Cardiac septum (tissue), 1 donor: Measurements from ENCODE around the gene DYRK2. TPM values are rescaled to one million over a fixed set of nuclear protein-coding genes. Genes with fewer than 3 reads are reported as not detected.

Experiments used
- DNase-seq: peaks from one replicate; pipeline ENCODE4 v3.0.0-alpha.2; 2020; ENCODE audit warnings: low spot score
- intact Hi-C: fragments of 100-400 bp; cut with DNase I; formaldehyde crosslinking; loops from one replicate; pipeline ENCODE4 v1.14.0; 2022
- total RNA-seq: library from RNA; stranded (reverse); fragmentation: NEBNext Ultra II Directional; extraction: Animal tissue kit (Norgen Biotek cat#: 25700); gene quantifications from one replicate; pipeline ENCODE4 v1.2.1, GENCODE V29; 2021
- donor health status: DM: no; HTN: no; CAD: no.

DYRK2 gene
- total RNA-seq, 1 donor from 2014 or later, result 56.0 TPM

DNA sequence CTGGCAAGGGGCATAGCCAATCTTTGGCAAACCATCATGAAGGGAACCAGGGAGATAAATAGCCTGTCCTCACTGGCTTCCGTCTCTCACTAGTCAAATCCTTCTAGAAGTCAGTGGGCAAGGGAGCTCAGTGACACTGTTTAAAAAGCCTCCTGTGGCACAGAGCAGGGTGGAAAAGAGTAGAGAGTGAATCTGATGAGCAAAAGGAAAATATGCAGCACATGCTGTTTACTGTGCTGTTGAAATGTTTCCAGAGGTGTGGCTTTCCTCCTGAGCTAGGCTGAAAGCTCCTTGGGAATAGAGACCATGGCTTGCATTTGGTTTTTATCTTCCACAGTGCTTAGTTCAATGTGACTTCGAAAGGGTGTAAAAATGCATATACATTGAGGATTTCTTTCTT, 7.7 kb upstream of the DYRK2 start:
- DNase-seq, result no peak
- intact Hi-C loops, result loop anchor here (10.0 kb wide), 1 partner anchor 116 kb away; no protein-coding TSS in a partner anchor

DNA sequence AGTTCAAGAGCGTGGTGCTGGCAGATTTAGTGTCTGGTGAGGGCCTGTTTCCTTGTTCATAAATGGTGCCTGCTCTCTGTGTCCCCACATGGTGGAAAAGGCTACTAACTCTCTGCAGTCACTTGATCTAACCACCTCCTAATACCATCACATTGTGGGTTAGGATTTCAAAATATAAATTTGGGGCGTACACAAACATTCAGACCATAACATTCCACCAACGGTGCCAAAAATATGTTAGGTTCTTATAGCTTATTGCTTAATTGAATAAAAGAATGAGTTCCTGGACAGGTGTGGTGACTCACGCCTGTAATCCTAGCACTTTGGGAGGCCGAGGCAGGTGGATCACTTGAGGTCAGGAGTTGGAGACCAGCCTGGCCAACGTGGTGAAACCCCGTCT, 3.4 kb upstream of the DYRK2 start:
- intact Hi-C loops, result loop anchor here (5.0 to 10.0 kb wide), 4 partner anchors 120 to 288 kb away; no protein-coding TSS in a partner anchor
- no peak for DNase-seq

DNA sequence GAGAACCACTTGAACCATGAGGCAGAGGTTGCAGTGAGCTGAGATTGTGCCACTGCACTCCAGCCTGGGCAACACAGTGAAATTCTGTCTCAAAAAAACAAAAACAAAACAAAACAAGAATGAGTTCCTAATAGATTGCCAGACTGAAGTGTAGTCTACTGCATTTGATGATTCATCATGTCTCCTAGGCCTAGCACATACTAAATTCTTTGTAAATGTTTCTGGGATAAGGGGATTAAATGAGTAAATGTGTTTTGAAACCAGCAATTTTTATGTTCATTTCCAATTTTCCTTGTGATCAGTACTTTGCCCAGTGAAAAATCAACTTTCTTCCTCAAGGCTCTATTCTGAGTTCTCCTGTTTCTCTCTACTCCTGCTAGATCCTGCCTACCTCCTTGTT, 2.9 kb upstream of the DYRK2 start:
- intact Hi-C loops, result loop anchor here (5.0 to 10.0 kb wide), 4 partner anchors 121 to 288 kb away; no protein-coding TSS in a partner anchor
- DNase-seq, result no peak

DNA sequence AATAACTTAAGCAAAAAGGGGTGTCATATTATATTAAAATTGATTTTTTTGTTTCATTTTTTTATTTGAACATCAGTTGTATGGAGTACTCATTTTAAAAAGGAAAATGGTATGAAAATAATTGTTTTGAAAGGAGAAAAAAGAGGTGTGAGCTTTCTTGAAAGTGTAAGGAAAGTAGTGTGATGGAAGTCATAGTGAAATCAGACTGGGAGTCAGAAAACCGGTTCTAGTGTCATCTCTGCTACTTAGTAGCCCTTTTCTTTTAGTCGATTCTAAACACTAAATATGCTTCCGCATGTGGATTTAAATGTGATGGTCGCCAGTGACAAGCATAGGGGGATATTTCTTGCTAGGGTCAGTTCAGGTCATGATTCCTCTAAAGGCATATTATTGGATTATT, 1.8 kb upstream of the DYRK2 start:
- no peak for DNase-seq
- intact Hi-C loops, result loop anchor here (5.0 to 10.0 kb wide), 4 partner anchors 122 to 289 kb away; no protein-coding TSS in a partner anchor

DNA sequence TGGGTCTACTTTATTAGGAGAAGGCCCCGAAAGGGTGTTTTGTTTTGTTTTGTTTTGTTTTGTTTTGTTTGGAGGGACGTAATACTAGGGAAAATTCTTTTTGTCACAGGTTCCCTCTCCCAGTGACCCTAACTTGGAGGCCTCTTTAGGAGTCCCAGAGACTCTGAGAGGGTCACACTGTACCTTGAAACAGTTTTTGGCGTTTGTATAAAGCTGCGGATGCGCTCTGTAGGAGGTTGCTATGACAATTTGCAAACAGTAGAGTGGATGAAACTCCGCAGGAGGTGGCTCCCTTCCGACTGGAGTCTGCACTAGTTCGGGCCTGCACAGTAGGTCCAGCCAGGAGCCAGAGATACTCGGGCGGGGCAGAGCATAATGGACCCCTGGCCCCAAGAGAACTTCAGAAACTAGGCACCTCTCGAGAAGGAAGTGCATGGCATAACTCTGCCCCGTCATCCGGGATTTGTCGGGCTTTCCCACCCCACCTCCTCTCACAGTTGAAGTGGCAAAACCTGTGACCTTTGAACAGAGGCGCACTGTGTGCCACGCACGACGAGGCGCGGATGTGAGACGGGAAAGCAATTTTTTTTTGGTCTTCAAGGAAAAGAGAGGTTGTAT, 1.3 kb upstream of the DYRK2 start:
- intact Hi-C loops, result loop anchor here (5.0 to 10.0 kb wide), 4 partner anchors 122 to 290 kb away; no protein-coding TSS in a partner anchor
- no peak for DNase-seq

DNA sequence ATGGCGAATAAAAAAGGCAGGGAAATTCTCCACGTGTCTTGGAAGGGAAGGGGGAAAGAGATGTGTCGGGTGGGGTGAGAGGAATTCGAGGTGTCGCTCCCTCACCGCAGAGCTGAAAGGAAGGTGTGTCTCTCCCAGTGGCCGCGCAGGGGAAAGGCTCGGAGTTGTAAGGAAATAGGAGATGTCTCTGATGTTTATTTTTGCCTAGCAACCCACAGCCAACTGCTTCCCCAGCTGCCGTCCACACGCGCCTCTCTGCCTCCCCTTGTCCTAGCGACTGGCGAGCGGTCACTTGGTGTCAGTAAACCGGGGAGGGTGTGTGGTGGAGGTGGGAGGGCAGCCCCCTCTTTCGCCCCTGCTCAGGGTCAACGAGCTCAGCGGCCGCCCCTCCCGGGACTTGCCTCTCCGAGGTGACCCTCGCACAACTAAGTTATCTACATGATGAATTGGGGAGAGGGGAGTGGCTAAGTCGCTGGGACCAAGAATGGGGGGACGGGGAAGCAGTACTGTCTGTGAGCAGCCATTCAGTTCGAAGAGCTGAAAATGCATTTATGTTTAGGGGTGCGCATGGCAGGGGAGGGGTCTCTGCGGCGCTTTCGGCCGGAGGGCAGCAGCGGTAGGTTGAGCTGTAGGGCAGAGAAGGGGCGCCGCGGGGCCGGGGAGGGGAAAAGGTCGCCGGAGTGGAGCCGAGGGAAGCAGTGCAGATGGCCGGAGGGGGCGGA, 585 bp upstream of the DYRK2 start:
- DNase-seq, result peak; percentile 90
- intact Hi-C loops, result loop anchor here (5.0 to 10.0 kb wide), 4 partner anchors 123 to 291 kb away; no protein-coding TSS in a partner anchor

DNA sequence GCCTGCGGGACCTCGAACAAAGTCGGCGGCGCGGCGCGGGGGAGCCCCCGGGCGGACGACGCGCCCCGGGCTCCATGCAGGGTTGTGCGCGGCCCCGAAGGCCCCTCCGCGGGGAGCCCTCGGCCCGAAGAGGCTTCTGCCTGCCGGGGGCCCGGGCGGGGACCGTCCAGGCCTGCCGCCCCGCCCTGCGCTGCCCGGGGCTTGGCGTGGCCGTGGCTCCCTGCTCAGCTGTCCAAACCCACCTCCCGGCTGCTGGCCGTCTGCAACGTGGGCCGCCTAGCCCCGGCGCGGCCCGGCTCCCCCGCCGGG, 670 bp downstream of the DYRK2 start:
- intact Hi-C loops, result loop anchor here (5.0 to 10.0 kb wide), 4 partner anchors 124 to 292 kb away; no protein-coding TSS in a partner anchor
- DNase-seq, result no peak

DNA sequence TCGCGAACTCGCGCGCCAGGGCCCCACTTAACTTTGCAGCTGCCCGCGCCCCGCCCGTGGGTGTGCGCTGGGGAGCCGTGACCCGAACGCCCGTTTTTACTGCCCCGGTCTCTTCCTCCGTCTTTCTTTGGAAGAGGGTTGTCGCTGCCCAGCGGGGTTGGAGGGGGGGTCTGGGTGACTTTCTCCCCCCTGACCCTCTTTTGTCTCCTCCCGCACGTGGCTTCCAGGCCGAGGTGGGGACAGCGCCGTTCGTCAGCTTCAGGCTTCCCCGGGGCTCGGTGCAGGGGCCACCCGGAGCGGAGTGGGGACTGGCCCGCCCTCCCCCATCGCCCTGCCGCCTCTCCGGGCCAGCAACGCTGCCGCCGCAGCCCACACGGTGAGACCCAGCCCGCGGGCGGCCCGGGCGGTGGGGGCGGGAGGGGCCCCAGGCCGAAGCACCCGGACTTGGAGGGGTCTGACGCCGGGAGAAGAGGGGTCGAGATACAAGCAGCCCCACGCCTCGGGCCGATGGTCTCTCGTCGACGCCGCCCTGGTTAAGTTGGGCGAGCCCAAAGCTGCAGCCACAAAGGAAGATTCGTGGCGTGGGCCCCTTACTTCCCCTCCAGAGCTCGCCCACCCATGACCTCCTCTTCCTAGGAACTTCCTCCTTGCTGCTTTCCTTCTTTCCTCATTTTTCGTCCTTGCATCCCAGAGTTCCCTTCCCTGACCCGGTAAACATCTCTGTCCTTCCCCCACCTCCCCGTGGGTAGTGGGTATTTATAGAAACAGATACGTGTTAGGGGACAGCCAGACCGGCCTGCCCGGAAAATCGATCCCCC, 1.2 kb downstream of the DYRK2 start:
- no peak for DNase-seq
- intact Hi-C loops, result loop anchor here (2.0 to 10.0 kb wide), 6 partner anchors 59 to 293 kb away; no protein-coding TSS in a partner anchor

DNA sequence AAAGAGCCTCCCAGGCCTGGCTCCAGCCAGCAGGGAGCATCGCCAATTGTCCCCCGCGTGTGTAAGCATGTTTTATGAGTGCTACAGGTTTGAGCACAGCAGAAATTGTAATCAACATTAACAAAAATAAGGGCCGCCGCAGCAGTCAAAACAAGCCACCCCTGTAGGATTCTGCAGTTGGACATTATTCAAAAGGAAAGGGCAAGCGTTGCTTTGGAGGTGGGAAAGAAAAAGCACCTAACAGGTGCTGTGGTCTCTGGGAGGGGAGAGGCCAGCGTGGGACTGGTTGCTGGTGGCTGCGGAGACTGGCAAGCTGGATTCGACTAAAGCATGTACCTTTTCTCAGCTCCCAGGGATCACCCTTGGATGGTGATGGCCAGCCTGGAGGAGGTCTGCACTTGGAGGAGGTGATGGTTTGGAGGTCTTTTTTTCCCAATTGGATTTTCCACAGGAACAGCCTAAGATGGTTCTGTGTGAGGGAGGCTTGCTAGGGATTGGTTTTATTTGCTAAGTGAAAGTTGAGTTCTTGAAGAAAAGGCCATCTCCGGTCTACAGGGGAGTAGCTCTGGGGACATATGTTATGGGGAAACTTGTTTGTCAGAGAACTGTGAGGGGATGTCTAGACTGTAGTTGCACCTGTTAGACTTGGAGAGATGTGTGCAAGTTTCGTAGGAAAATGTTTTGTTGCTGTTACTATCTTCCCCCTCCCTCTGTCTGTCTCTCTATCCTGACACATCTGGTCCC, 2.0 kb downstream of the DYRK2 start:
- DNase-seq, result peak; percentile 81
- intact Hi-C loops, result loop anchor here (2.0 kb wide), 2 partner anchors 58 to 292 kb away; no protein-coding TSS in a partner anchor

DNA sequence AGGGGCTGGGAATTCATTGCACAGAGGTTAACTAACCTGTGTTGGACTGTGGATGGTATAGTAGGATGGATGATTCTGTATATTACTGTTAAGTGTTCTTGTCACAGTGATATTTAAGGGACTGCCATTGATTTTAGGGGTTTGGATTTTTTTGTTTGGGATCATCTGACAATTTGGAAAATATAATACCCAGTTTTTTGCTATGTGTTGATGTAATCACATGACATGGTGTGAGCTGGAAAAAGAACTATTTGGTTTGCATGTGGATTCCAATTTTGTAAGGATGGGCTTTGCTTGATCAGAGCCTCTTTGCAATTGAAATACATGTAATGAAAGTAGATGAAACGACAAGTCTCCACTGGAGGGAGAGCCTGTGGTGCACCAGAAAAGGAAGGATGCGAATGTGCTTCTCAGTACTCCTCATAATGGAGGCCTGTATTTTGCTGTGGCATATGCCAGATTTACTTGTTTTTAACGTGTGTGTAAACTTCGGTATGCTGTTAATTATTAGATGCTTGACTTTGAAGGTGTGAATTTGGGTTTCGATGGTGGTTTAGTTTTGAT, 2.7 kb downstream of the DYRK2 start:
- intact Hi-C loops, result loop anchor here (2.0 kb wide), 2 partner anchors 58 to 292 kb away; no protein-coding TSS in a partner anchor
- DNase-seq, result no peak

DNA sequence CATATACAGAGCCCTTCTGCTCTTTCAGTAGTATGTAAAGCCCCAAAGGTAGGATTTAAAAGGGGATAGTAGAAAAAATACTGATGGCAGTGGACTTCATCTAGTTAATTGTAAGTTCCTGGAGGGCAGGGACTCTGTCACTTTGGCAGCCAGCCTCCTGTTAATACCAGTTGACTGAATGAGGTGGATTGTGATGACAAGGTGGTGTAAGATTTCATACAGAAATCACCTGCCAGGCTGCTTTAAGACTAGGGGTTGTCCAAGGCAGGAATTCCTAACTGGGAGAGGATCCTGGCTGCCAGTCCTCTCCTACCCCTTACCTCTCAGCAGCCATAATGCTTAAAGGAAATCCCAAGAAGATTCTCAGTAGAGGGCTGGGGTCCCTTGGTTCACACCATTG, 7.3 kb downstream of the DYRK2 start:
- intact Hi-C loops, result no loop called here
- DNase-seq, result no peak

DNA sequence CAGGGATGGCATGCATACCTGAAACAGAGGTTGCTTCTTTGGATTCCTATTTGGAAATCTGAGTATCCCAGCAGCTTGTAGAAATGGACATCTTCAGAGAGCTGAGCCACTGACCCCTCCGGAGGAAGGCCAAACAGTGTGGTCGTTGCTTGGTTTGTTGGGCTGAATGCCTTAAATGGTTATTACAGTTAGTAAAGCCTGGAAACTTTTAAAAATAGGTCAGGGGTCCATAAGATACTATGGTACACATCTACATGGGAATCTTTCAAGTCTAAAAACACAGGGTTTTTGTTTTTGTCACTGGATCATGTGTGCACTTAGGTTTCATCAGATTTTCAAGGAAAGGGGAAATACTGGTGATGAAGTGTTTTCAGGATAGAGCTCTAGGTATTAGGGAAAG, 7.7 kb downstream of the DYRK2 start:
- intact Hi-C loops, result no loop called here
- DNase-seq, result no peak

DNA sequence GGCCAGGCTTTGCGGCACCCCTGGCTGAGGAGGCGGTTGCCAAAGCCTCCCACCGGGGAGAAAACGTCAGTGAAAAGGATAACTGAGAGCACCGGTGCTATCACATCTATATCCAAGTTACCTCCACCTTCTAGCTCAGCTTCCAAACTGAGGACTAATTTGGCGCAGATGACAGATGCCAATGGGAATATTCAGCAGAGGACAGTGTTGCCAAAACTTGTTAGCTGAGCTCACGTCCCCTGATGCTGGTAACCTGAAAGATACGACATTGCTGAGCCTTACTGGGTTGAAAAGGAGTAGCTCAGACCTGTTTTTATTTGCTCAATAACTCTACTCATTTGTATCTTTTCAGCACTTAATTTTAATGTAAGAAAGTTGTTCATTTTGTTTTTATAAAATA, 9.9 kb downstream of the DYRK2 start:
- DNase-seq, result no peak
- intact Hi-C loops, result no loop called here

DNA sequence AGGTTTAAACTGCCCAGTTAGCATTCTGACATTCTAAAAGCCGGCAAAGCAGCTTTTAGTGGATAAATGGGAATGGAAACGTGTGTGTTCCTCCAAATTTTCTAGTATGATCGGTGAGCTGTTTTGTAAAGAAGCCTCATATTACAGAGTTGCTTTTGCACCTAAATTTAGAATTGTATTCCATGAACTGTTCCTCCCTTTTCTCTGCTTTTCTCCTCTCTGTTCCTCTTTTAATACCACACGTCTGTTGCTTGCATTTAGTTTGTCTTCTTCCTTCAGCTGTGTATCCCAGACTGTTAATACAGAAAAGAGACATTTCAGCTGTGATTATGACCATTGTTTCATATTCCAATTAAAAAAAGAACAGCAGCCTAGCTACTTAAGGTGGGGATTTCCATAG, 10.7 kb downstream of the DYRK2 start:
- intact Hi-C loops, result no loop called here
- DNase-seq, result no peak

DNA sequence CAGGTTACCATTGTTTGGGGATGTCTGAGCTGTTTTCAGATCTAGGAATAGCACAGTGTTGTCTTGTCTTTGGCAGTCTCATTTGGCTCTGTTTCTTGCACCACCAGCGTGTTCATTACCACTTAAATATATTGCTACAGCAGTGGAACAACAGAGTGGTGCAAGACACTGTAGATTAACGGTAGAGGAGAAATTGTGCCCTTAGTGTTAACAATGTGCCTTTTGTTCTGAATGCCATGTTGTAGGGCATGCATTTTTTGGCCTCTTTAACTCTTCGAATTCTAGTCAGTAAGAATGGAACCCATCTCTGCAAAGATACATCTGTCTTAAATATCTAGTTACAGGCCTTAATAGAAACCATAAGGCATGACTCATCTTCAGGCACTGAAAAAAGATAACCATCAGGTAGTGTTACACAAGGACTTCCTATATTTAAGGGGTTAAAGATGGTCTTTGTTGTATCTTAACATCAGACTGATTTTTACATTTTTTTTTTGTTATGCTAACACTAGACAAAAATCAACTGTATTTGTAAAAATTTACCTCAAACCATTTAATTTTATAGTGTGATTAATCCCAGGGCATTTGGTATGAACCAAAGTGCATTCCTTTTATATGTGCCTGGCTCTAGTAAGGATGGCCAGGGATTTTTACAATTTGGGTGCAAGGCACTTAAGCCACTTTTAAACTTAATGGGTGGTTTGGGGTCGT, 12.9 kb downstream of the DYRK2 start:
- intact Hi-C loops, result no loop called here
- DNase-seq, result no peak

DNA sequence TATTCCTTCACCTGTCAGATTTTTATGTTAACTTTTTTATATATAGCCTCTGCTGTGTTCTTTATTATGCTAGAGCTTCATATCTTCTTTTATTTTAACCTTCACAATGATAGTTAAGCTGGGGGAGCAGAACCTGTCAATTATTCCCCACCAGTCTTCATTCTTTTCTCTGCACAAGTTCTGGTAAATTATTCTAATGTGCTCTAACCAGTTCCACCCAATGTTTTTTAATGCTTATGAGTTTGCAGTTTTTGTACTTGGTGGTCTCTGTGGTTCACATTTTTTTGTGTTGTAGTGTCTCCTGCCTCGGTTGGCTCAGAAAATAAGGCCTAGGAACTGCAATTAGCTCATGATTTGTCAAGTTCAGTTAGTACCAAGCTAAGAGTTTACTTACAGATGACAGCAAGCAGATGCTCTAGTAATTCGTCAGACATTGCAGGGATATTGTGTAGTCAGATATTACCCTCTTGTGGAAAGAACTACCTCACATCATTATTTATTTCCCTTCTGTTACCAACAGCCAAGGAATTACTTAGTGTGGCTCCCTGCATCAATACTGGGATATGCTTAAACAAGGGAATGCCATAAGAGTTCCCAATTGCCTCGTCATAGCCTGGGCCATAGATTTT, 14.5 kb downstream of the DYRK2 start:
- DNase-seq, result no peak
- intact Hi-C loops, result no loop called here

DNA sequence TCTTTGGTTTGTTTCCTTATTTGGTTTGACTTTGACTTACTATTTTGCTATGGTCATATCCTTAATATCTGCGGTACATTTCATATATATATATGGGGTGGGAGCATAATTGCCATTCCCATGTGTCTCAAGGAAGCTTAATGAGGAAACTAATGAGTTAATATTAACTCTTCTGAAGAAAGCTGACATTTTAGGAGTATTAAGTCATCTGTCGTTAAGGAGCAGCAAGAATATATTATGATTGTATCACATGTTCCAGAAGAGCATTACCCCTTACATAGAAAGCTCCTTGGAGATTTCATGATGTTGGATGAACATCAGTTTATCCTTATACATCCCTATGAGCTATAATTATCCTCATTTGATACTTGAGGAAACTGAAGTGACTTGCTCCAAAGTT, 15.6 kb downstream of the DYRK2 start:
- intact Hi-C loops, result no loop called here

DNA sequence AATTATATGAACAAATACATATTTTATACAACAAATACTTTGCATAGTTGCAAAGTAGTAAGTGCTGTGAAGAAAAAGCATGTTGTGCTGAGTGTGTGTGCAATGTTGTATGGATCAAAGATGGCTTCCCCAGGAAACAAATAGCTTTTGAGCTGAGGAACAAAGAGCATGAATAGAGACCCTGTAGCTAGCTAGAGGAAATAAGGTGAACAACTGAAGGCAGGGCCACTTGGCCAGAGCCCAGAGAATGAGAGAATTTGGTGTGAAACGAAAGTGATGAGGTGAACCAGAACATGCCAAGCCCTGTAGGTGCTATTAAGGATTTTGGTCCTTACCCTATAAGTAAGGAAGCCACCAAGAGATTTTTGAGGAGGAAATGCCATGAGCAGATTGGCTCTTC, 17.1 kb downstream of the DYRK2 start:
- intact Hi-C loops, result loop anchor here (5.0 kb wide), 1 partner anchor 42 kb away; no protein-coding TSS in a partner anchor
- DNase-seq, result no peak

More for the DNA sequence above, 15.6 kb downstream of the DYRK2 start:
- no peak for DNase-seq
